HG03460 (cell line): ENCODE data around the gene ARHGAP21.
A peak's percentile ranks its signal among the peaks of the same experiment; 100 is the strongest.
"Not testable (repeated sequence)": the region's sequence is repeated elsewhere in the genome, so short reads cannot be mapped to it uniquely, and the experiment has no call there.

Source experiments
- ATAC-seq: cut with Tn5 transposase; IDR thresholded peaks from one replicate; pipeline ENCODE4 v1.9.1; 2021; ENCODE audit not compliant: unreplicated experiment

ARHGAP21 gene

GRCh38 chr10:24723788-24724380 is at the start of gene ARHGAP21:
ARHGAP21 (minus strand) TSS chr10:24723887; CDS start chr10:24721899, 1,988 bp downstream.
- ATAC-seq = peak; percentile 14

- ATAC-seq = no peak
Measured at GRCh38 chr10:24771943-24772694, 48.4 kb upstream of the ARHGAP21 start.

GRCh38 chr10:24764991-24765390 is 41.3 kb upstream of the ARHGAP21 start:
- not testable (repeated sequence) for ATAC-seq

- no peak for ATAC-seq
Measured at GRCh38 chr10:24762966-24763623, 39.4 kb upstream of the ARHGAP21 start.

GRCh38 chr10:24762161-24762924 is 38.7 kb upstream of the ARHGAP21 start:
- ATAC-seq = no peak

GRCh38 chr10:24759672-24760071 is 36.0 kb upstream of the ARHGAP21 start:
- ATAC-seq = no peak

- not testable (repeated sequence) for ATAC-seq
Measured at GRCh38 chr10:24758254-24758653, 34.6 kb upstream of the ARHGAP21 start.

GRCh38 chr10:24756283-24756682 is 32.6 kb upstream of the ARHGAP21 start:
- ATAC-seq = no peak

- no peak for ATAC-seq
Measured at GRCh38 chr10:24751716-24752115, 28.0 kb upstream of the ARHGAP21 start.

GRCh38 chr10:24750695-24751094 is 27.0 kb upstream of the ARHGAP21 start:
- ATAC-seq = no peak

GRCh38 chr10:24748214-24748613 is 24.5 kb upstream of the ARHGAP21 start:
- ATAC-seq = no peak

GRCh38 chr10:24744946-24745345 is 21.3 kb upstream of the ARHGAP21 start:
- no peak for ATAC-seq

GRCh38 chr10:24740714-24741113 is 17.0 kb upstream of the ARHGAP21 start:
- ATAC-seq = no peak

- ATAC-seq = no peak
Measured at GRCh38 chr10:24737001-24737400, 13.3 kb upstream of the ARHGAP21 start.

- no peak for ATAC-seq
Measured at GRCh38 chr10:24731942-24732341, 8.3 kb upstream of the ARHGAP21 start.

GRCh38 chr10:24730811-24731210 is 7.1 kb upstream of the ARHGAP21 start:
- ATAC-seq = no peak

GRCh38 chr10:24727786-24728185 is 4.1 kb upstream of the ARHGAP21 start:
- no peak for ATAC-seq

GRCh38 chr10:24726626-24727025 is 2.9 kb upstream of the ARHGAP21 start:
- ATAC-seq = no peak

- ATAC-seq = not testable (repeated sequence)
Measured at GRCh38 chr10:24726029-24726428, 2.3 kb upstream of the ARHGAP21 start.

- peak; percentile 83 for ATAC-seq
Measured at GRCh38 chr10:24724381-24725228, 918 bp upstream of the ARHGAP21 start.
